ENCODE data around the gene ATE1.

GRCh38 chr10:121822180-121822579, 105.7 kb downstream of the ATE1 start:
- no peak for TF ChIP-seq ZFP3 (CRISPR knock-in tag; IDR thresholded peaks at IDR 0.05)
- TF ChIP-seq ZNF8 (CRISPR knock-in tag; IDR thresholded peaks at IDR 0.05), result no peak
- TF ChIP-seq ARNTL (CRISPR knock-in tag; IDR thresholded peaks at IDR 0.05; ENCODE audit: borderline replicate concordance, low read depth), result no peak
- no peak for TF ChIP-seq CSRNP3 (CRISPR knock-in tag; IDR thresholded peaks at IDR 0.05)
- TF ChIP-seq, protein P1, sequence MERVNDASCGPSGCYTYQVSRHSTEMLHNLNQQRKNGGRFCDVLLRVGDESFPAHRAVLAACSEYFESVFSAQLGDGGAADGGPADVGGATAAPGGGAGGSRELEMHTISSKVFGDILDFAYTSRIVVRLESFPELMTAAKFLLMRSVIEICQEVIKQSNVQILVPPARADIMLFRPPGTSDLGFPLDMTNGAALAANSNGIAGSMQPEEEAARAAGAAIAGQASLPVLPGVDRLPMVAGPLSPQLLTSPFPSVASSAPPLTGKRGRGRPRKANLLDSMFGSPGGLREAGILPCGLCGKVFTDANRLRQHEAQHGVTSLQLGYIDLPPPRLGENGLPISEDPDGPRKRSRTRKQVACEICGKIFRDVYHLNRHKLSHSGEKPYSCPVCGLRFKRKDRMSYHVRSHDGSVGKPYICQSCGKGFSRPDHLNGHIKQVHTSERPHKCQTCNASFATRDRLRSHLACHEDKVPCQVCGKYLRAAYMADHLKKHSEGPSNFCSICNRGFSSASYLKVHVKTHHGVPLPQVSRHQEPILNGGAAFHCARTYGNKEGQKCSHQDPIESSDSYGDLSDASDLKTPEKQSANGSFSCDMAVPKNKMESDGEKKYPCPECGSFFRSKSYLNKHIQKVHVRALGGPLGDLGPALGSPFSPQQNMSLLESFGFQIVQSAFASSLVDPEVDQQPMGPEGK (CRISPR knock-in tag; IDR thresholded peaks at IDR 0.05; ENCODE audit: borderline replicate concordance), result no peak
- TF ChIP-seq ESRRG (CRISPR knock-in tag; IDR thresholded peaks at IDR 0.05), result no peak
- TF ChIP-seq SNAI2 (CRISPR knock-in tag; IDR thresholded peaks at IDR 0.05), result no peak

All from SK-N-SH treated with all-trans-retinoic acid at 6 μM for 48 hours (cell line).